Measurements from ENCODE around the gene CCDC158. TPM values are rescaled to one million over a fixed set of nuclear protein-coding genes. Genes with fewer than 3 reads are reported as not detected.
A peak's percentile ranks its signal among the peaks of the same experiment; 100 is the strongest.

CCDC158 gene
- total and polyA plus RNA-seq, 2 donors (not counting 3 experiments of a cell fraction or from before 2014, with no cell fraction given): not detected

- Histone ChIP-seq H3K36me3 (ENCODE audit: control insufficient read depth in 2 of 2, extremely low read depth in 1 of 2, insufficient read depth in 2 of 2, low read length in 2 of 2) (no peaks in the 10 kb centered on the region), H4K20me1 (replicated peaks; ENCODE audit: control insufficient read depth, extremely low read depth, insufficient read depth, low read length) (no peaks in the 10 kb centered on the region), H3K9me3 (replicated peaks; ENCODE audit: control insufficient read depth, insufficient read depth, low read length) (no peaks in the 10 kb centered on the region), H3K4me3 (replicated peaks in 1 of 3; ENCODE audit: insufficient read depth in 1 of 3, low read depth in 1 of 3, low read length in 3 of 3) (peak within 1 kb of the TSS; percentile 33 to 75 (median 66)), H3K4me1 (ENCODE audit: control insufficient read depth, extremely low read depth, insufficient read depth, low read length) (peaks cover 6% of the 10 kb centered on the region), H3K79me2 (ENCODE audit: control insufficient read depth, insufficient read depth, low read length) (no peaks in the 10 kb centered on the region), H3K27me3 (ENCODE audit: control insufficient read depth in 2 of 2, insufficient read depth in 2 of 2, low read length in 2 of 2) (no peaks in the 10 kb centered on the region), H3K9ac (replicated peaks; ENCODE audit: extremely low read depth, insufficient read depth, low read length) (peak within 1 kb of the TSS; percentile 14), H3K4me2 (ENCODE audit: insufficient read depth, low read length) (peak within 1 kb of the TSS; percentile 91), H3K27ac (ENCODE audit: insufficient read depth, low read depth, low read length) (no peak within 1 kb of the TSS), H2AFZ (ENCODE audit: low read depth, low read length) (peak within 1 kb of the TSS; percentile 98), H3K9me1 (replicated peaks; ENCODE audit: control insufficient read depth, extremely low read depth, insufficient read depth, low read length) (no peaks in the 10 kb centered on the region)
- intact Hi-C loops (cut with micrococcal nuclease): loop anchor here (2.0 kb wide), 1 partner anchor 69 kb away; no protein-coding TSS in a partner anchor
- dilution Hi-C loops (cut with MboI; ENCODE audit: extremely low pct_ligation_motif_present, low sequenced_read_pairs): no loop called here
- ChIA-PET POLR2A (no interaction called here), CTCF (interaction anchor here (0.7 to 4.6 kb wide), 14 partner anchors 10 to 133 kb away, joined by 3 to 34 read pairs (median 3); no protein-coding TSS in a partner anchor)
- FAIRE-seq (peak; percentile 78), DNase-seq (ENCODE audit: low read depth, low spot score) (peak; percentile 57)
- no TSS peak for BruUV-seq (replicated peaks)
- TF ChIP-seq POLR2AphosphoS5 (IDR thresholded peaks at IDR 0.05; ENCODE audit: insufficient read depth, low read depth, low read length) (peak; percentile 15), GATA2 (IDR thresholded peaks at IDR 0.05; ENCODE audit: insufficient read depth, insufficient read length, low read depth, low read length) (no peak), POLR2A (IDR thresholded peaks at IDR 0.05; ENCODE audit: low read depth, low read length) (no peak), JUN (IDR thresholded peaks at IDR 0.05; ENCODE audit: borderline replicate concordance, insufficient read depth, insufficient read length, low read depth) (no peak), FOS (IDR thresholded peaks at IDR 0.05; ENCODE audit: borderline replicate concordance, insufficient read depth, low read length) (no peak), EZH2 (IDR thresholded peaks at IDR 0.05; ENCODE audit: borderline replicate concordance, low read depth, low read length, severe bottlenecking) (no peak), MAX (IDR thresholded peaks at IDR 0.05; ENCODE audit: insufficient read depth, insufficient read length) (no peak), CTCF (IDR thresholded peaks at IDR 0.05; ENCODE audit: extremely low read depth in 1 of 2, insufficient read depth in 1 of 2, low read depth in 1 of 2, low read length in 2 of 2) (peak in 1 of 2 donors; percentile 12)
These were observed 114.7 kb downstream of the CCDC158 start, which contains the start of gene STBD1 for GRCh38 chr4:76305971-76306881. Gene STBD1 (plus strand): TSS chr4:76306733. CDS start chr4:76306770, 37 bp downstream.

All from endothelial cell of umbilical vein (primary cell).